MM.1S (cell line): ENCODE measurements around the gene RDH13.

Experiments used
- DNase-seq: peaks from one replicate; pipeline ENCODE4 v3.0.0-alpha.2; 2015
- H2AFZ ChIP-seq: fragments of 300-600 bp; sonication (generic); 2 replicates; pipeline ENCODE4 v1.6.0; 2016; ENCODE audit warnings: antibody characterized with exemption, low read length
- H3F3A ChIP-seq: fragments of 300-600 bp; sonication (generic); 2 replicates; pipeline ENCODE4 v1.6.1; 2016; ENCODE audit warnings: mild to moderate bottlenecking, antibody characterized with exemption, low read length, moderate library complexity, mixed read lengths; ENCODE audit not compliant: insufficient read depth
- H3K27ac ChIP-seq: fragments of 300-600 bp; sonication (generic); 2 replicates; pipeline ENCODE4 v1.5.1; 2016; ENCODE audit warnings: mild to moderate bottlenecking, low read length
- H3K27me3 ChIP-seq: fragments of 300-600 bp; sonication (generic); replicated peaks from 2 replicates; pipeline ENCODE4 v1.6.0; 2016; ENCODE audit warnings: low read length; ENCODE audit not compliant: insufficient read depth
- H3K36me3 ChIP-seq: fragments of 300-600 bp; sonication (generic); replicated peaks from 2 replicates; pipeline ENCODE4 v1.6.1; 2016; ENCODE audit warnings: mild to moderate bottlenecking, low read length, mixed read lengths; ENCODE audit not compliant: insufficient read depth
- H3K4me1 ChIP-seq: fragments of 300-600 bp; sonication (generic); 2 replicates; pipeline ENCODE4 v1.6.1; 2016; ENCODE audit warnings: low read length, mixed read lengths
- H3K4me2 ChIP-seq: fragments of 300-600 bp; sonication (generic); 2 replicates; pipeline ENCODE4 v1.6.0; 2016; ENCODE audit warnings: low read depth, low read length
- H3K4me3 ChIP-seq: fragments of 300-600 bp; sonication (generic); 2 replicates; pipeline ENCODE4 v1.5.1; 2016; ENCODE audit warnings: low read length, mixed read lengths
- H3K79me2 ChIP-seq: fragments of 300-600 bp; sonication (generic); 2 replicates; pipeline ENCODE4 v1.6.1; 2016; ENCODE audit warnings: mixed run types, low read length, mixed read lengths
- H3K9ac ChIP-seq: fragments of 300-600 bp; sonication (generic); 2 replicates; pipeline ENCODE4 v1.6.1; 2016; ENCODE audit warnings: low read length, mixed read lengths
- H3K9me2 ChIP-seq: fragments of 300-600 bp; sonication (generic); replicated peaks from 2 replicates; pipeline ENCODE4 v1.6.1; 2016; ENCODE audit warnings: mild to moderate bottlenecking, low read length, mixed read lengths; ENCODE audit not compliant: insufficient read depth
- H3K9me3 ChIP-seq: fragments of 300-600 bp; sonication (generic); replicated peaks from 2 replicates; pipeline ENCODE4 v1.6.1; 2016; ENCODE audit warnings: mild to moderate bottlenecking, low read length, mixed read lengths; ENCODE audit not compliant: insufficient read depth
- H4K20me1 ChIP-seq: fragments of 300-600 bp; sonication (generic); 2 replicates; pipeline ENCODE4 v1.6.1; 2016; ENCODE audit warnings: mild to moderate bottlenecking, low read length, moderate library complexity, mixed read lengths; ENCODE audit not compliant: insufficient read depth
- CTCF ChIP-seq: fragments of 300-600 bp; sonication (generic); IDR thresholded peaks from 2 replicates; pipeline ENCODE4 v1.5.1; 2016; ENCODE audit warnings: antibody characterized with exemption, low read length, mixed read lengths
- EZH2 ChIP-seq: fragments of 300-600 bp; sonication (generic); optimal IDR thresholded peaks from 2 replicates; pipeline ENCODE3; 2017; ENCODE audit warnings: low read depth, mild to moderate bottlenecking, antibody characterized with exemption, low read length, mixed read lengths
- EZH2phosphoT487 ChIP-seq: fragments of 300-600 bp; sonication (generic); IDR thresholded peaks from 2 replicates; pipeline ENCODE4 v1.6.1; 2018; ENCODE audit warnings: antibody characterized with exemption, low read length

RDH13 gene

DNA sequence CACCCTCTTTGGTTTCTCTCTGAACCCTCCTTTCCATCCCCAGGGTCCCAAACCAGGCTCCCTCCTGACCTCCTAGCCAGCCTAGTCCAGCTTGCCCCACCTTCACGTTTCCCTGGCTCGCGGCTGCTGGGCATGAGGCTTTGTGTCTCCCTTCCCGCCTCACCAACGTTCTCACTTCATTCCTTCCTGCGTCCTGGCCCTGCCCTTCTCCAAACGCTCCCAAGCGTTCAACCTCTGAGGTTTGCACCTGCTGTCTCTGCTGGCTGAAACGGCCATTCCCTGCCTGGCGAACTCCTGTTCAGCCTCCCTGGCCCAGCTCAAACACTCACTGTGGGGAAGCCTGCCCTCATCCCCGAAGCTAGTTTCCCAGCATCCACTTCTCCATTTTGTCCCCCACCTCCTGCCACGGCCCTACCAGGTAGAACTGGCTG, 25.1 kb upstream of the RDH13 start:
- no peaks in the 10 kb centered on the region for H4K20me1 ChIP-seq
- H3K9ac ChIP-seq = no peak overlapping the region
- no peaks in the 10 kb centered on the region for H3K79me2 ChIP-seq
- no peak overlapping the region for H3K4me2 ChIP-seq
- TF ChIP-seq EZH2phosphoT487 = no peak
- TF ChIP-seq CTCF = no peak
- no peak for TF ChIP-seq EZH2
- no peak for DNase-seq
- H3K27me3 ChIP-seq = peaks cover 34% of the 10 kb centered on the region
- no peaks in the 10 kb centered on the region for H3K9me3 ChIP-seq
- H3K27ac ChIP-seq = no peak overlapping the region
- no peaks in the 10 kb centered on the region for H3F3A ChIP-seq
- H3K36me3 ChIP-seq = no peaks in the 10 kb centered on the region
- H3K4me3 ChIP-seq = no peak overlapping the region
- H3K4me1 ChIP-seq = no peaks in the 10 kb centered on the region
- no peak overlapping the region for H2AFZ ChIP-seq
- H3K9me2 ChIP-seq = no peaks in the 10 kb centered on the region

DNA sequence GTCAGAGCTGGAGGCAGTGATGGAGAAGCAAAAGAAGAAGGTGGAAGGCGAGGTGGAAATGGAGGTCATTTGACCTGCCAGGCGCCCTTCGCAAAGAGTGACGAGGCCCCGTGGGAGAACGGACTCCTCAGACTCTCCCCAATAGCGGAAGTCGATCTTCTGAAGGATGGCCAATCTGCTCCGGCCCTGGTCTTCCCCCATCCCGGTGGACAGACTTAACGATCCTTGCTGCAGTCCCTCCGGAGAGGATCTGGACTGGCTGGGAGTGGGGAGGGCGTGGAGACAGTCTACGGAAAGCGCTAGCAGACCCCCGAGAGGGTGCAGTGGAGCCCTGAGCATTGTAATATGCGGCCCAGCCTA, 24.6 kb upstream of the RDH13 start:
- no peak overlapping the region for H3K9ac ChIP-seq
- TF ChIP-seq EZH2 (no peak), EZH2phosphoT487 (no peak), CTCF (no peak)

GRCh38 chr19:55086730-55087541, 24.0 kb upstream of the RDH13 start:
- H3K4me1 ChIP-seq = no peaks in the 10 kb centered on the region
- no peaks in the 10 kb centered on the region for H3F3A ChIP-seq
- no peak overlapping the region for H2AFZ ChIP-seq
- TF ChIP-seq EZH2 = no peak
- no peak for TF ChIP-seq EZH2phosphoT487
- no peak for TF ChIP-seq CTCF
- no peaks in the 10 kb centered on the region for H3K9me3 ChIP-seq
- peak overlapping the region; percentile 27; the same call in 1 of the 2 replicates for H3K4me2 ChIP-seq
- H3K27ac ChIP-seq = no peak overlapping the region
- no peaks in the 10 kb centered on the region for H3K9me2 ChIP-seq
- no peak for DNase-seq
- peaks cover 37% of the 10 kb centered on the region for H3K27me3 ChIP-seq
- H3K36me3 ChIP-seq = no peaks in the 10 kb centered on the region
- no peaks in the 10 kb centered on the region for H3K79me2 ChIP-seq
- H3K4me3 ChIP-seq = no peak overlapping the region
- no peak overlapping the region for H3K9ac ChIP-seq
- no peaks in the 10 kb centered on the region for H4K20me1 ChIP-seq

More for the DNA sequence above, 24.6 kb upstream of the RDH13 start:
- Histone ChIP-seq H2AFZ (no peak overlapping the region), H3K4me2 (peak overlapping the region; percentile 27; the same call in 1 of the 2 replicates), H3K4me1 (no peaks in the 10 kb centered on the region), H3K9me3 (no peaks in the 10 kb centered on the region), H3K27ac (no peak overlapping the region), H3K4me3 (no peak overlapping the region), H3K9me2 (no peaks in the 10 kb centered on the region), H3K27me3 (peaks cover 37% of the 10 kb centered on the region), H4K20me1 (no peaks in the 10 kb centered on the region), H3F3A (no peaks in the 10 kb centered on the region), H3K79me2 (no peaks in the 10 kb centered on the region), H3K36me3 (no peaks in the 10 kb centered on the region)
- no peak for DNase-seq
